Gastroesophageal sphincter (tissue), 3 donors: Measurements from ENCODE around the gene SORCS1.

ENCODE experiments used
- CTCF ChIP-seq, 4 experiments: fragments of 200-600 bp in 2 of 4; fragments of 450-650 bp in 2 of 4; sonication (generic) in 1 of 4; IDR thresholded peaks; one replicate each; pipeline ENCODE4 v1.5.1; 2017 to 2019; ENCODE audit warnings: antibody characterized with exemption in 4 of 4, mild to moderate bottlenecking in 2 of 4, moderate library complexity in 2 of 4
- EP300 ChIP-seq: sonication (generic); formaldehyde crosslinking; IDR thresholded peaks from one replicate; pipeline ENCODE4 v1.6.1; 2017; ENCODE audit warnings: antibody characterized with exemption, mild to moderate bottlenecking
- POLR2A ChIP-seq, 2 donors: fragments of 450-650 bp; IDR thresholded peaks; one replicate each; pipeline ENCODE4 v1.6.1; 2017; ENCODE audit warnings: antibody characterized with exemption in 2 of 2, mild to moderate bottlenecking in 2 of 2, moderate library complexity in 1 of 2
- POLR2AphosphoS5 ChIP-seq: sonication (generic); formaldehyde crosslinking; IDR thresholded peaks from one replicate; pipeline ENCODE4 v1.6.1; 2017; ENCODE audit warnings: antibody characterized with exemption

- TF ChIP-seq POLR2A (IDR thresholded peaks at IDR 0.05) = no peak
- no peak for TF ChIP-seq EP300
- no peak for TF ChIP-seq CTCF (IDR thresholded peaks at IDR 0.05)
- TF ChIP-seq POLR2AphosphoS5 = no peak
Measured at GRCh38 chr10:106655165-106655564, 509.3 kb downstream of the SORCS1 start.
